ENCODE measurements around the gene CTSZ. TPM values are rescaled to one million over a fixed set of nuclear protein-coding genes. Genes with fewer than 3 reads are reported as not detected.

Gene CTSZ
- total and polyA plus RNA-seq, 2 experiments from 2014 or later: 0.58 to 41.4 TPM

GRCh38 chr20:59025086-59025485, 18.0 kb upstream of the CTSZ start:
- ATAC-seq: no peak
- H3K4me1 Mint-ChIP-seq: peaks cover 30% of the 10 kb centered on the region
- H3K4me2 ChIP-seq: no peak overlapping the region
- H3K27me3 ChIP-seq (ENCODE audit: insufficient read depth): no peaks in the 10 kb centered on the region
- no peak overlapping the region for H3K27ac Mint-ChIP-seq
- 0 out of 2 replicates have a peak, but pooled peaks cover 2% of the 10 kb centered on the region for H3F3A ChIP-seq (replicated peaks; ENCODE audit: low read depth)
- H3K27ac ChIP-seq (ENCODE audit: low read depth): no peak overlapping the region
- TF ChIP-seq EZH2phosphoT487 (IDR thresholded peaks at IDR 0.05; ENCODE audit: unreplicated experiment) (no peak), JUNB (IDR thresholded peaks at IDR 0.05; ENCODE audit: unreplicated experiment) (no peak), CREB1 (CRISPR knock-in tag; IDR thresholded peaks at IDR 0.05; ENCODE audit: low read depth) (no peak), POLR2AphosphoS5 (IDR thresholded peaks at IDR 0.05; ENCODE audit: low read depth) (no peak), EZH2 (IDR thresholded peaks at IDR 0.05; ENCODE audit: low read depth, unreplicated experiment) (no peak), STAT1 (IDR thresholded peaks at IDR 0.05; ENCODE audit: unreplicated experiment) (no peak), CTCF (conservative IDR thresholded peaks at IDR 0.05; ENCODE audit: low read depth in 2 of 2) (no peak), NANOG (IDR thresholded peaks at IDR 0.05; ENCODE audit: borderline replicate concordance) (no peak), REST (IDR thresholded peaks at IDR 0.05; ENCODE audit: unreplicated experiment) (no peak), ZNF331 (CRISPR knock-in tag; IDR thresholded peaks at IDR 0.05; ENCODE audit: low read depth) (no peak)
- peaks cover 28% of the 10 kb centered on the region for H3K36me3 ChIP-seq (ENCODE audit: insufficient read depth)
- peaks cover 30% of the 10 kb centered on the region for H4K20me1 ChIP-seq (replicated peaks; ENCODE audit: insufficient read depth)
- no peak overlapping the region for H2AFZ ChIP-seq
- peaks cover 19% of the 10 kb centered on the region for H3K4me1 ChIP-seq (ENCODE audit: insufficient read depth)
- no peaks in the 10 kb centered on the region for H3K9me2 ChIP-seq (ENCODE audit: insufficient read depth)
- H3K4me3 ChIP-seq: no peak overlapping the region
- H3K27me3 Mint-ChIP-seq (ENCODE audit: insufficient read depth, low read depth, poor library complexity): peaks cover 24% of the 10 kb centered on the region
- DNase-seq (ENCODE audit: low spot score): no peak
- H3K4me3 Mint-ChIP-seq: no peak overlapping the region
- H3K36me3 Mint-ChIP-seq (ENCODE audit: low read depth): peaks cover 66% of the 10 kb centered on the region
- H3K9me3 Mint-ChIP-seq: no peaks in the 10 kb centered on the region
- peaks cover 32% of the 10 kb centered on the region for H3K79me2 ChIP-seq (replicated peaks; ENCODE audit: insufficient read depth)

GRCh38 chr20:59024111-59024530, 17.1 kb upstream of the CTSZ start:
- Mint-ChIP-seq H3K27ac (no peak overlapping the region), H3K9me3 (no peaks in the 10 kb centered on the region), H3K4me1 (peaks cover 30% of the 10 kb centered on the region), H3K27me3 (ENCODE audit: insufficient read depth, low read depth, poor library complexity) (peaks cover 18% of the 10 kb centered on the region), H3K4me3 (no peak overlapping the region), H3K36me3 (ENCODE audit: low read depth) (peaks cover 57% of the 10 kb centered on the region)
- Histone ChIP-seq H3K4me3 (no peak overlapping the region), H3F3A (replicated peaks; ENCODE audit: low read depth) (0 out of 2 replicates have a peak, but pooled peaks cover 2% of the 10 kb centered on the region), H2AFZ (no peak overlapping the region), H3K9me2 (ENCODE audit: insufficient read depth) (no peaks in the 10 kb centered on the region), H3K36me3 (ENCODE audit: insufficient read depth) (peaks cover 23% of the 10 kb centered on the region; the same call in 1 of the 2 replicates), H4K20me1 (replicated peaks; ENCODE audit: insufficient read depth) (peaks cover 22% of the 10 kb centered on the region), H3K27me3 (ENCODE audit: insufficient read depth) (no peaks in the 10 kb centered on the region), H3K27ac (ENCODE audit: low read depth) (no peak overlapping the region), H3K4me2 (no peak overlapping the region), H3K79me2 (replicated peaks; ENCODE audit: insufficient read depth) (peaks cover 24% of the 10 kb centered on the region), H3K4me1 (ENCODE audit: insufficient read depth) (peaks cover 15% of the 10 kb centered on the region)
- no peak for ATAC-seq
- DNase-seq (ENCODE audit: low spot score): no peak
- no peak for TF ChIP-seq EZH2 (IDR thresholded peaks at IDR 0.05; ENCODE audit: low read depth, unreplicated experiment)
- no peak for TF ChIP-seq NANOG (IDR thresholded peaks at IDR 0.05; ENCODE audit: borderline replicate concordance)
- TF ChIP-seq, protein P1, sequence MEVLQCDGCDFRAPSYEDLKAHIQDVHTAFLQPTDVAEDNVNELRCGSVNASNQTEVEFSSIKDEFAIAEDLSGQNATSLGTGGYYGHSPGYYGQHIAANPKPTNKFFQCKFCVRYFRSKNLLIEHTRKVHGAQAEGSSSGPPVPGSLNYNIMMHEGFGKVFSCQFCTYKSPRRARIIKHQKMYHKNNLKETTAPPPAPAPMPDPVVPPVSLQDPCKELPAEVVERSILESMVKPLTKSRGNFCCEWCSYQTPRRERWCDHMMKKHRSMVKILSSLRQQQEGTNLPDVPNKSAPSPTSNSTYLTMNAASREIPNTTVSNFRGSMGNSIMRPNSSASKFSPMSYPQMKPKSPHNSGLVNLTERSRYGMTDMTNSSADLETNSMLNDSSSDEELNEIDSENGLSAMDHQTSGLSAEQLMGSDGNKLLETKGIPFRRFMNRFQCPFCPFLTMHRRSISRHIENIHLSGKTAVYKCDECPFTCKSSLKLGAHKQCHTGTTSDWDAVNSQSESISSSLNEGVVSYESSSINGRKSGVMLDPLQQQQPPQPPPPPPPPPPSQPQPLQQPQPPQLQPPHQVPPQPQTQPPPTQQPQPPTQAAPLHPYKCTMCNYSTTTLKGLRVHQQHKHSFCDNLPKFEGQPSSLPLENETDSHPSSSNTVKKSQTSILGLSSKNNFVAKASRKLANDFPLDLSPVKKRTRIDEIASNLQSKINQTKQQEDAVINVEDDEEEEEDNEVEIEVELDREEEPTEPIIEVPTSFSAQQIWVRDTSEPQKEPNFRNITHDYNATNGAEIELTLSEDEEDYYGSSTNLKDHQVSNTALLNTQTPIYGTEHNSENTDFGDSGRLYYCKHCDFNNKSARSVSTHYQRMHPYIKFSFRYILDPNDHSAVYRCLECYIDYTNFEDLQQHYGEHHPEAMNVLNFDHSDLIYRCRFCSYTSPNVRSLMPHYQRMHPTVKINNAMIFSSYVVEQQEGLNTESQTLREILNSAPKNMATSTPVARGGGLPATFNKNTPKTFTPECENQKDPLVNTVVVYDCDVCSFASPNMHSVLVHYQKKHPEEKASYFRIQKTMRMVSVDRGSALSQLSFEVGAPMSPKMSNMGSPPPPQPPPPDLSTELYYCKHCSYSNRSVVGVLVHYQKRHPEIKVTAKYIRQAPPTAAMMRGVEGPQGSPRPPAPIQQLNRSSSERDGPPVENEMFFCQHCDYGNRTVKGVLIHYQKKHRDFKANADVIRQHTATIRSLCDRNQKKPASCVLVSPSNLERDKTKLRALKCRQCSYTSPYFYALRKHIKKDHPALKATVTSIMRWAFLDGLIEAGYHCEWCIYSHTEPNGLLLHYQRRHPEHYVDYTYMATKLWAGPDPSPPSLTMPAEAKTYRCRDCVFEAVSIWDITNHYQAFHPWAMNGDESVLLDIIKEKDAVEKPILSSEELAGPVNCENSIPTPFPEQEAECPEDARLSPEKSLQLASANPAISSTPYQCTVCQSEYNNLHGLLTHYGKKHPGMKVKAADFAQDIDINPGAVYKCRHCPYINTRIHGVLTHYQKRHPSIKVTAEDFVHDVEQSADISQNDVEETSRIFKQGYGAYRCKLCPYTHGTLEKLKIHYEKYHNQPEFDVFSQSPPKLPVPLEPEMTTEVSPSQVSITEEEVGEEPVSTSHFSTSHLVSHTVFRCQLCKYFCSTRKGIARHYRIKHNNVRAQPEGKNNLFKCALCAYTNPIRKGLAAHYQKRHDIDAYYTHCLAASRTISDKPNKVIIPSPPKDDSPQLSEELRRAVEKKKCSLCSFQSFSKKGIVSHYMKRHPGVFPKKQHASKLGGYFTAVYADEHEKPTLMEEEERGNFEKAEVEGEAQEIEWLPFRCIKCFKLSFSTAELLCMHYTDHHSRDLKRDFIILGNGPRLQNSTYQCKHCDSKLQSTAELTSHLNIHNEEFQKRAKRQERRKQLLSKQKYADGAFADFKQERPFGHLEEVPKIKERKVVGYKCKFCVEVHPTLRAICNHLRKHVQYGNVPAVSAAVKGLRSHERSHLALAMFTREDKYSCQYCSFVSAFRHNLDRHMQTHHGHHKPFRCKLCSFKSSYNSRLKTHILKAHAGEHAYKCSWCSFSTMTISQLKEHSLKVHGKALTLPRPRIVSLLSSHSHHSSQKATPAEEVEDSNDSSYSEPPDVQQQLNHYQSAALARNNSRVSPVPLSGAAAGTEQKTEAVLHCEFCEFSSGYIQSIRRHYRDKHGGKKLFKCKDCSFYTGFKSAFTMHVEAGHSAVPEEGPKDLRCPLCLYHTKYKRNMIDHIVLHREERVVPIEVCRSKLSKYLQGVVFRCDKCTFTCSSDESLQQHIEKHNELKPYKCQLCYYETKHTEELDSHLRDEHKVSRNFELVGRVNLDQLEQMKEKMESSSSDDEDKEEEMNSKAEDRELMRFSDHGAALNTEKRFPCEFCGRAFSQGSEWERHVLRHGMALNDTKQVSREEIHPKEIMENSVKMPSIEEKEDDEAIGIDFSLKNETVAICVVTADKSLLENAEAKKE (CRISPR knock-in tag; IDR thresholded peaks at IDR 0.05): no peak
